ENCODE measurements around the gene METAP1D. TPM values are rescaled to one million over a fixed set of nuclear protein-coding genes. Genes with fewer than 3 reads are reported as not detected.

METAP1D gene
- 2.3 to 3.0 TPM (median 2.6 TPM) in 5 replicates for total RNA-seq (2022; extraction: Qiagen RNA extraction; ENCODE audit: low read depth)

GRCh38 chr2:171999604-172000469 is at the start of gene METAP1D:
TSS of gene METAP1D (plus strand) at chr2:171999953. CDS start at chr2:171999970, 17 bp downstream.

DNA sequence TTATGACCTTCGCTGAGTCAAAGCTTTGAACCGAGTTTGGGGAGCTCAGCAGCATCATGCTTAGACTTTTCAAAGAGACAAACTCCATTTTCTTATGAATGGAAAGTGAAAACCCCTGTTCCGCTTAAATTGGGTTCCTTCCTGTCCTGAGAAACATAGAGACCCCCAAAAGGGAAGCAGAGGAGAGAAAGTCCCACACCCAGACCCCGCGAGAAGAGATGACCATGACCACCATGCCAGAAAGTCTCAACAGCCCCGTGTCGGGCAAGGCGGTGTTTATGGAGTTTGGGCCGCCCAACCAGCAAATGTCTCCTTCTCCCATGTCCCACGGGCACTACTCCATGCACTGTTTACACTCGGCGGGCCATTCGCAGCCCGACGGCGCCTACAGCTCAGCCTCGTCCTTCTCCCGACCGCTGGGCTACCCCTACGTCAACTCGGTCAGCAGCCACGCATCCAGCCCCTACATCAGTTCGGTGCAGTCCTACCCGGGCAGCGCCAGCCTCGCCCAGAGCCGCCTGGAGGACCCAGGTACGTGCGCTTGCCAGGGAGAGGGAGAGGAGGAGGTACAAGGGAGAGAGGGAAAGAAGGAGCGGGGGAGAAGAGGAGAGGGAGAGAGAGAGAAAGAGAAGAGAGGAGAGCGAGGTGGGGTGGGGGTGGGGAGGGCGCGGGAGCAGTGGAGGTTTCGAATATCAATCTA is 85.9 kb downstream of the METAP1D start, which contains the start of gene DLX1:
Gene DLX1, plus strand, starts transcription at position 48 of the 700 bp plus-strand sequence. Its CDS starts 171 bp downstream, at position 219.

GRCh38 chr2:172102391-172103359 is 102.9 kb downstream of the METAP1D start, which contains the start of gene DLX2:
TSS of gene DLX2 (minus strand) at chr2:172102900. CDS start at chr2:172102538, 362 bp downstream.

Other genes starting within 250 kb of the METAP1D start
- gene SLC25A12, start 105.7 kb upstream of the METAP1D start, total RNA-seq (2022; extraction: Qiagen RNA extraction; ENCODE audit: low read depth) = 13.3 to 14.3 TPM (median 13.9 TPM) in 5 replicates
- 41.1 to 90.4 TPM (median 74.5 TPM) in 5 replicates for gene HAT1, start 77.5 kb upstream of the METAP1D start, total RNA-seq (2022; extraction: Qiagen RNA extraction; ENCODE audit: low read depth)
- gene DLX1, start 85.6 kb downstream of the METAP1D start, total RNA-seq (2022; extraction: Qiagen RNA extraction; ENCODE audit: low read depth) = 3.5 to 4.3 TPM (median 3.9 TPM) in 5 replicates
- gene DLX2, start 102.9 kb downstream of the METAP1D start, total RNA-seq (2022; extraction: Qiagen RNA extraction; ENCODE audit: low read depth) = 0.23 to 0.75 TPM (median 0.59 TPM) in 5 replicates

All from A549 treated with RU486 at 1 μM for 4 hours (cell line).